A673 (cell line): ENCODE measurements around the gene ABCC5. TPM values are rescaled to one million over a fixed set of nuclear protein-coding genes. Genes with fewer than 3 reads are reported as not detected.

Experiments used
- BruUV-seq: library from RNA; stranded (reverse); fragments of 400-500 nt; replicated peaks from 2 replicates; lab custom pipeline; 2021; lab: Mats Ljungman, UMichigan
- CTCF ChIA-PET: fragments of 300-600 bp; sonication (Branson Sonifier 250); formaldehyde crosslinking; loops from one replicate; lab custom pipeline; 2022; ENCODE audit warnings: antibody characterized with exemption; lab: Charles Lee
- POLR2A ChIA-PET: fragments of 300-600 bp; sonication (Branson Sonifier 250); formaldehyde crosslinking; loops from one replicate; lab custom pipeline; 2022; ENCODE audit warnings: antibody characterized with exemption; ENCODE audit not compliant: low non-redundant PET; lab: Charles Lee
- DNase-seq: peaks from one replicate; pipeline ENCODE4 v3.0.0-alpha.2; 2015; ENCODE audit warnings: low spot score
- H3K27ac ChIP-seq: fragments of 200-600 bp; sonication (generic); 2 replicates; pipeline ENCODE4 v1.5.1; 2016; ENCODE audit warnings: mixed run types, low read depth, mild to moderate bottlenecking, mixed read lengths, antibody characterized with exemption, low read length; ENCODE audit not compliant: poor library complexity, severe bottlenecking
- H3K27me3 ChIP-seq: fragments of 200-600 bp; sonication (generic); replicated peaks from 2 replicates; pipeline ENCODE4 v1.6.1; 2017; ENCODE audit warnings: mixed run types, low read depth, mild to moderate bottlenecking, mixed read lengths, antibody characterized with exemption, low read length; ENCODE audit not compliant: insufficient read depth, poor library complexity
- H3K36me3 ChIP-seq: fragments of 200-600 bp; sonication (generic); 2 replicates; pipeline ENCODE4 v1.6.1; 2016; ENCODE audit warnings: mixed run types, mild to moderate bottlenecking, mixed read lengths, antibody characterized with exemption, low read length; ENCODE audit not compliant: insufficient read depth, poor library complexity, severe bottlenecking
- H3K4me1 ChIP-seq: fragments of 200-600 bp; sonication (generic); 2 replicates; pipeline ENCODE4 v1.6.1; 2017; ENCODE audit warnings: mixed run types, mild to moderate bottlenecking, mixed read lengths, antibody characterized with exemption, low read length; ENCODE audit not compliant: insufficient read depth, poor library complexity, severe bottlenecking
- H3K4me3 ChIP-seq: fragments of 200-600 bp; sonication (generic); 2 replicates; pipeline ENCODE4 v1.5.1; 2016; ENCODE audit warnings: low read depth, mixed run types, mild to moderate bottlenecking, mixed read lengths, low read length; ENCODE audit not compliant: poor library complexity, severe bottlenecking
- H3K9me3 ChIP-seq: fragments of 200-600 bp; sonication (generic); 2 replicates; pipeline ENCODE4 v1.6.1; 2016; ENCODE audit warnings: mixed run types, low read depth, mild to moderate bottlenecking, mixed read lengths, antibody characterized with exemption, low read length; ENCODE audit not compliant: poor library complexity, severe bottlenecking
- EZH2 ChIP-seq: fragments of 200-600 bp; sonication (generic); IDR thresholded peaks from 2 replicates; pipeline ENCODE4 v1.6.1; 2017; ENCODE audit warnings: borderline replicate concordance, low read depth, mild to moderate bottlenecking, mixed read lengths, antibody characterized with exemption, low read length; ENCODE audit not compliant: poor library complexity, severe bottlenecking
- intact Hi-C: fragments of 100-400 bp; cut with micrococcal nuclease; formaldehyde crosslinking; loops from one replicate; pipeline ENCODE4 v1.10.0; 2022; ENCODE audit not compliant: unreplicated experiment
- total RNA-seq: library from RNA; stranded (reverse); gene quantifications from 2 replicates; pipeline ENCODE4 v1.2.3, GENCODE V29; 2021
- TF ChIP-seq, protein P1 (sequence below): fragments of 300-800, 200-600 bp; sonication (generic); conservative IDR thresholded peaks from 2 replicates; pipeline ENCODE4 v1.5.1; 2017; ENCODE audit warnings: low read depth, mild to moderate bottlenecking, antibody characterized with exemption, low read length, moderate library complexity, mixed read lengths

The ABCC5 gene
- total RNA-seq, 1 experiment from 2014 or later: 32.0 TPM

DNA sequence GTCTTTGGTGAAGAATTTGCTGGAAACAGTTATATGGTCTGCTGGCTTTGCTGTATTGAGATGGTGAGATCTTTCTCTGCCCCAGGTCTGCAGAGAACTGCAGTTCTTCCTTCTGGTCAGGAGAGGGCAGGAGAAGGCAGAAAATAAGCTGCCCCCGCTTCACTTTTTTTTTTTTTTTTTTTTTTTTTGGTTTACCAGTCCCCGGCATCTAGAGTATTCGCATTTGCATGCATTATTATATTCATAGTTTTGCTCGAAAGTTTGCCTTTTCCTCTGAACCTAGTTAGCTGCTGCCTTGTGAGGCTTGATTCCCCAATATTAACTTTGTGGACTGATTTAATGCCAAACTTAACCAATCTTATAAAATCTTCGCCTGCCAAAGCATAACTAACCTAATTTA, 122.4 kb downstream of the ABCC5 start:
- Histone ChIP-seq H3K9me3 (no peaks in the 10 kb centered on the region), H3K36me3 (no peaks in the 10 kb centered on the region), H3K4me1 (no peaks in the 10 kb centered on the region), H3K27me3 (no peaks in the 10 kb centered on the region), H3K4me3 (no peak overlapping the region), H3K27ac (no peak overlapping the region)
- intact Hi-C loops: loop anchor here (1.0 to 5.0 kb wide), 5 partner anchors 122 to 647 kb away; partner anchors contain the start of genes ABCC5, ALG3 and EEF1AKMT4
- CTCF ChIA-PET: interaction anchor here (0.6 to 1.0 kb wide), 12 partner anchors 11 to 773 kb away, joined by 3 to 13 read pairs (median 4); partner anchors contain the start of genes ABCF3 and PARL
- no peak for TF ChIP-seq EZH2
- TF ChIP-seq, protein P1, sequence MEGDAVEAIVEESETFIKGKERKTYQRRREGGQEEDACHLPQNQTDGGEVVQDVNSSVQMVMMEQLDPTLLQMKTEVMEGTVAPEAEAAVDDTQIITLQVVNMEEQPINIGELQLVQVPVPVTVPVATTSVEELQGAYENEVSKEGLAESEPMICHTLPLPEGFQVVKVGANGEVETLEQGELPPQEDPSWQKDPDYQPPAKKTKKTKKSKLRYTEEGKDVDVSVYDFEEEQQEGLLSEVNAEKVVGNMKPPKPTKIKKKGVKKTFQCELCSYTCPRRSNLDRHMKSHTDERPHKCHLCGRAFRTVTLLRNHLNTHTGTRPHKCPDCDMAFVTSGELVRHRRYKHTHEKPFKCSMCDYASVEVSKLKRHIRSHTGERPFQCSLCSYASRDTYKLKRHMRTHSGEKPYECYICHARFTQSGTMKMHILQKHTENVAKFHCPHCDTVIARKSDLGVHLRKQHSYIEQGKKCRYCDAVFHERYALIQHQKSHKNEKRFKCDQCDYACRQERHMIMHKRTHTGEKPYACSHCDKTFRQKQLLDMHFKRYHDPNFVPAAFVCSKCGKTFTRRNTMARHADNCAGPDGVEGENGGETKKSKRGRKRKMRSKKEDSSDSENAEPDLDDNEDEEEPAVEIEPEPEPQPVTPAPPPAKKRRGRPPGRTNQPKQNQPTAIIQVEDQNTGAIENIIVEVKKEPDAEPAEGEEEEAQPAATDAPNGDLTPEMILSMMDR: peak; percentile 87
- POLR2A ChIA-PET: no interaction called here
- BruUV-seq: no TSS peak
- DNase-seq: peak; percentile 65

GRCh38 chr3:183892610-183893214, 125.0 kb downstream of the ABCC5 start:
- DNase-seq: no peak
- Histone ChIP-seq H3K27me3 (no peaks in the 10 kb centered on the region), H3K4me3 (no peak overlapping the region), H3K27ac (no peak overlapping the region), H3K4me1 (no peaks in the 10 kb centered on the region), H3K9me3 (no peaks in the 10 kb centered on the region), H3K36me3 (no peaks in the 10 kb centered on the region)
- no peak for TF ChIP-seq EZH2
- TF ChIP-seq, protein P1: no peak
- intact Hi-C loops: no loop called here
- ChIA-PET POLR2A (no interaction called here), CTCF (no interaction called here)
- BruUV-seq: no TSS peak

DNA sequence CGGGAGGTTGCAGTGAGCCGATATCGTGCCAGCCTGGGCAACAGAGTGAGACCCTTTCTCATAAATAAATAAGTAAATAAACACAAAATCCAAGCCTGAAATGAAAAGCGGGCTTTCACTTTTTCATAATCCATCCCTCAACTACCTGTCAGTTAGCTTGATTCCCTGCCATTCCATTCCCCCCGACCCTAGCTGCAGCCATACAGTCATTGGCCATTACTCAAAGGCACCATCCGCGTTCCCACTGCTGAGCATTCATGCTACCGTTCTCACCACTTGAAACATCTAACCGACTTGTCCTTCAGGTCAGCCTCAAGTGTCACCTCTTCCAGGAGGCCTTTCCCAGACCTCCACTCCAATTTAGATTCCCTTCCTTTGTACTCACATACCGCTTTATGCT, 131.9 kb downstream of the ABCC5 start:
- ChIA-PET CTCF (interaction anchor here (1.0 kb wide), 1 partner anchor 404 kb away, joined by 3 read pairs; no protein-coding TSS in a partner anchor), POLR2A (no interaction called here)
- peaks cover 12% of the 10 kb centered on the region for H3K4me1 ChIP-seq
- no peak overlapping the region for H3K4me3 ChIP-seq
- TF ChIP-seq, protein P1: no peak
- no peak for TF ChIP-seq EZH2
- no TSS peak for BruUV-seq
- intact Hi-C loops: no loop called here
- peaks cover 4% of the 10 kb centered on the region for H3K36me3 ChIP-seq
- no peak for DNase-seq
- H3K9me3 ChIP-seq: no peaks in the 10 kb centered on the region
- H3K27me3 ChIP-seq: no peaks in the 10 kb centered on the region
- no peak overlapping the region for H3K27ac ChIP-seq
